IMR-90 (cell line): Measurements from ENCODE around the gene TMF1.

ENCODE experiments used
- CEBPB ChIP-seq: IDR thresholded peaks from 2 replicates; pipeline ENCODE4 v1.6.1; 2012; ENCODE audit warnings: low read depth, low read length, improper control_type of control experiment
- FOS ChIP-seq: fragments of 150-350 bp; IDR thresholded peaks from 2 replicates; pipeline ENCODE4 v1.6.1; 2016; ENCODE audit warnings: low read depth, low read length
- NFE2L2 ChIP-seq: fragments of 150-350 bp; IDR thresholded peaks from 2 replicates; pipeline ENCODE4 v1.6.1; 2016; ENCODE audit warnings: low read depth, mild to moderate bottlenecking, low read length
- POLR2A ChIP-seq: IDR thresholded peaks from 2 replicates; pipeline ENCODE4 v1.6.1; 2012; ENCODE audit warnings: mild to moderate bottlenecking, low read depth, low read length
- RCOR1 ChIP-seq: IDR thresholded peaks from 2 replicates; pipeline ENCODE4 v1.6.1; 2012; ENCODE audit warnings: mild to moderate bottlenecking, low read length, improper control_type of control experiment; ENCODE audit not compliant: insufficient replicate concordance
- SMC3 ChIP-seq: fragments of 150-350 bp; IDR thresholded peaks from 2 replicates; pipeline ENCODE4 v1.6.1; 2016; ENCODE audit warnings: low read depth, mild to moderate bottlenecking, antibody characterized with exemption, low read length, moderate library complexity
- TF ChIP-seq, protein P1 (sequence below): conservative IDR thresholded peaks from 2 replicates; pipeline ENCODE4 v1.5.1; 2012; ENCODE audit warnings: mild to moderate bottlenecking, low read depth, low read length, improper control_type of control experiment

DNA sequence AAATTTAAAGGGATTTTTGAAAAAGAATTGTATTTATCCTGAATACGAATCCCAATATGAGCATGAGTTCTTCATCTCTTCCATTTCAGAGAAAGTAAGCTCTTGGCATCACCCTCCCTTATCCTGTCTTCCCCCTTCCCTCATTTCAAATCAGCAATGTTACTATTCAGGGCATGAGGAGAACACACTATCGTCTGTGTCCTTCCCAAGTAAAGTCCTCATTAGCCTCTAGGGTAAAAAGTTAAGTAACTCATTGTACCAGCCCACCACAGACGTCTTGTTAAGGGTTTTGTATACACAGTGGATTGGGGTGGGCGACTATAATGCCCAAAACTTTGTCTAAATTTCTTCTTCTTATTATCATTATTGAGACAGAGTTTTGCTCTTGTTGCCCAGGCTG lies 47.4 kb upstream of the TMF1 start:
- TF ChIP-seq POLR2A, result no peak
- TF ChIP-seq, protein P1, sequence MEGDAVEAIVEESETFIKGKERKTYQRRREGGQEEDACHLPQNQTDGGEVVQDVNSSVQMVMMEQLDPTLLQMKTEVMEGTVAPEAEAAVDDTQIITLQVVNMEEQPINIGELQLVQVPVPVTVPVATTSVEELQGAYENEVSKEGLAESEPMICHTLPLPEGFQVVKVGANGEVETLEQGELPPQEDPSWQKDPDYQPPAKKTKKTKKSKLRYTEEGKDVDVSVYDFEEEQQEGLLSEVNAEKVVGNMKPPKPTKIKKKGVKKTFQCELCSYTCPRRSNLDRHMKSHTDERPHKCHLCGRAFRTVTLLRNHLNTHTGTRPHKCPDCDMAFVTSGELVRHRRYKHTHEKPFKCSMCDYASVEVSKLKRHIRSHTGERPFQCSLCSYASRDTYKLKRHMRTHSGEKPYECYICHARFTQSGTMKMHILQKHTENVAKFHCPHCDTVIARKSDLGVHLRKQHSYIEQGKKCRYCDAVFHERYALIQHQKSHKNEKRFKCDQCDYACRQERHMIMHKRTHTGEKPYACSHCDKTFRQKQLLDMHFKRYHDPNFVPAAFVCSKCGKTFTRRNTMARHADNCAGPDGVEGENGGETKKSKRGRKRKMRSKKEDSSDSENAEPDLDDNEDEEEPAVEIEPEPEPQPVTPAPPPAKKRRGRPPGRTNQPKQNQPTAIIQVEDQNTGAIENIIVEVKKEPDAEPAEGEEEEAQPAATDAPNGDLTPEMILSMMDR, result no peak
- TF ChIP-seq FOS, result no peak
- TF ChIP-seq NFE2L2, result no peak
- TF ChIP-seq RCOR1, result no peak
- TF ChIP-seq SMC3, result no peak
- TF ChIP-seq CEBPB, result no peak
